NCI-H748 (cell line): ENCODE measurements around the gene RMND5A.
A peak's percentile ranks its signal among the peaks of the same experiment; 100 is the strongest.

Source experiments
- DNase-seq: peaks from one replicate; lab custom pipeline; 2025; ENCODE audit not compliant: unreplicated experiment; lab: John Stamatoyannopoulos, UW

RMND5A gene

GRCh38 chr2:86790134-86790675, 70.1 kb downstream of the RMND5A start:
- no peak for DNase-seq

GRCh38 chr2:86790676-86791572, 70.8 kb downstream of the RMND5A start, which contains the start of gene CD8A:
Gene CD8A, minus strand, starts transcription at chr2:86790913. Its CDS starts 88 bp downstream, at chr2:86790825.
- DNase-seq, result no peak

GRCh38 chr2:86791573-86791972, 71.5 kb downstream of the RMND5A start:
- DNase-seq, result no peak

DNA sequence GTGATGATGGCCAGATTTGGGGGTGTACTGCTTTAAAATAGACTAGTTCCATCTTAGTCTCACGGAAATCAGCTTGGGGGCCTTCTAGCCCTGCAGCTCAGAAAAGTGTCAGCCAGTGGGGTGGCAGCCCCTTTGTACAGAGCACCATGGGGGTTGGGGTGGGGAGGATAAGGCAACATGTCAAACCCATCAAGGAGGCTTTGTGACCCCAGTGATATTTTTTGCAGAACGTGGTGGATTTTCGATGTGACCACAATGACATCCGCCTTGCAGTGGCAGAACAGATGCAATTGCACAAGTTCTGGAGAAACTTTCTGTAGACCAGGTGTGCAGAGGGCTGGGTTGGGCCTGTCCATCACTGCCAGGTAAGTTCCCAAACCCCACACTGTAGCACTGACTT, 73.7 kb downstream of the RMND5A start:
- no peak for DNase-seq

GRCh38 chr2:86794861-86795260, 74.8 kb downstream of the RMND5A start:
- no peak for DNase-seq

DNA sequence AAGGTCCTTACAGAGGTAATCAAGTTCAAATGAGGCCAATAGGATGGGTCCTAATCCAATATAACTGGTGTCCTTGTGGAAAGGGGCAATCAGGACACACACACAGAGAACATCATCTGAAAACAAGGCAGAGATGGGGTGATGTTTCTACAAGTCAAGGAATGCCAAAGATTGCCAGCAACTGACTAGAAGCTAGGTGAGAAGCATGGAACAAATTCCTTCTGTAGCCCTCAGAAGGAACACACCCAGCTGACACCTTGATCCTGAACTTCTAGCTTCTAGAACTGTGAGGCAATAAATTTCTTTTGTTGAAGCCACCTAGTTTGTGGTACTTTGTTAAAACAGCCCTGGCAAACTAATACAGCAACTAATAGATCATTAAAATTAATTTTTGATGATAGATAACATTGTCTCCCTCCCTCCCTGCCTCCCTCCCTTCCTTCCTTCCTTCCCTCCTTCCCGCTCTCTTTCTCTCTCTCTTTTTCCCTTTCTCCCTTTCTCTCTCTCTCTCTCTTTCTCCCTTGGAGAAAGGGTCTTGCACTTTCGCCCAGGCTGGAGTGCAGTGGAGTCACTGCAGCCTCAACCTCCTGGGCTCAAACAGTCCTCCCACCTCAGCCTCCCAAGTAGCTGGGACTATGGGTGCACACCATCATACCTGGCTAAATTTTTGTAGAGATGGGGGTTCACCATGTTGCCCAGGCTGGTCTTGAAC, 80.9 kb downstream of the RMND5A start:
- no peak for DNase-seq

DNA sequence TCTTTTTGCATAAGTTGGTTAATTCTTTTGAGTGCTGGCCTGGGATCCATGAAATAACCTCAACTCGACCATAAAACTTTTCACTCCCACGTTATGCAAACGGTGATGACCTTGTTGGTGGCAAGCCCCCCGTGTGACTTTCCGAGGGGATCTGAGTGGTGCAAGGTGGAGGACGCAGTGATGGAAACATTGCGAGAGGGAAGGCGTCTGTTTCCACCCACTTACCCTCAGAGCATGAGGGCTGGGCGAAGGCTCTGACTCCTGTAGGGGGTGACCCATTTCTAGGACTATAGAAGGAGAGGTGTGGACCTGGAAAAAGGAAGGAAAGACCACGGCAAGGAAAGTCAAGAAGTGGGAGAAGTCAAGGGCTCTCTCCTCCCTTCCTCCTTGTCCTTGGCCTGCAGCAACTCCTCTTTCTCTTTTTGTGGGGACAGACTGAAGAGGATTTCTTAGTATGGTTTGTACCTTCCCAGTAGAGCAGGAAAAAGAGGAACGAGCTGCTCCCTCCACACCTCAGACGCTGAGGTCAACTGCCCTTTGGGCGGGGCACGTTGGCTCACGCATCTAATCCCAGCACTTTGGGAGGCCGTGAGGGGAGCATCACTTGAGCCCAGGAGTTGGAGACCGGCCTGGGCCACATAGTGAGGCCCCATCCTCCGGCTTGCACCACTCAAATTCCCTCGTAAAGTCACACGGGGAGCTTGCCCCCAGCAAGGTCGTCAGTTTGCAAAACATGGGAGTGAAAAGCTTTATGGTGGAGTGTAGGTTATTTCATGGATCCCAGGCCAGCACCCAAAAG, 86.2 kb downstream of the RMND5A start:
- DNase-seq, result no peak

DNA sequence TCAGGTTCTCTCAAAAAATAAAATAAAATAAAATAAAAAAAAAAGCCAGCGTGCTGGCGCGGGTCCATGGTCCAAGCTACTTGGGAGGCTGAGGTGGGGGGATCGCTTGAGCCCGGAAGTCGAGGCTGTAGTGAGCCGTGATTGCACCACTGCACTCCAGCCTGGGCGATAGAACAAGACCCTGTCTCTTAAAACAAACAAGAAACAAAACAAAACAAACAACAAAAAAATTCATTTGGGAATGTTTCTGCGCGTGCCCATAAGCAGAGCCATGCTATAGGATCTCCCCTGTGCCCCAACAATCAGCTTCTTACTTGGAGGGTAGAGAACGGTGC, 87.0 kb downstream of the RMND5A start:
- no peak for DNase-seq

- DNase-seq, result peak; percentile 92
These were observed 87.6 kb downstream of the RMND5A start for GRCh38 chr2:86807468-86808275.

- peak; percentile 89 for DNase-seq
These were observed 88.4 kb downstream of the RMND5A start for GRCh38 chr2:86808315-86809161.

DNA sequence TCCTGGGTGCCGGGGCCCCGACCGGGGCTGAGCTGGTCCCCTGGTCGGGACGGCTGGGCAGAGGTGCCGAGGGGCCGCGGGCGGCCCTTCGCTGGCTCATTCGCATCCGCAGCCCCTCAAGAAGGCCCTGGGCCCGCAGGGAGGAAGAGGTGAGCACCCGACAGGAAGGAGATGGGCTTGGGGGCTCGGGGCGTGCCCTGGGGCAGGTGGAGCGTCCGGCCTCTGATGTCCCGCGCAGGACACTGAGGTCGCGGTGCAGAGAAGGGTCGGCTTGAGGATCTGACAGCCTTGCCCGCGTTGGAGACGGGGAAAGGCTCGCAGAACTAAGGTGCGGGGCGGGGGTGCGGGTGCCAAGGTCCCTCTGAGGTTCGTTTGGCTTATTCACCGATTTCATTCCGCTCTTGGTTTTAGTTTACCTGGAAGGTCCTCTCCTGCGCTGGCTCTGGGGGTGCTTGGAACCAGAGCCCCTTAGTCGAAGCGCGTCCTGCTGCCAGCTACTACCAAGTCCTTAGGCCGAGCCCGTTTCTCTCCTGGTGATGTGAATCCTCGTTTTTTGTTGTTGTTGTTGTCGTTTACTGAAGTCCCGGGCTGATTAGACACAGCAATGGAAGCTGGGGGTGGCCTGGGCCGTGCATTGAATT, 89.5 kb downstream of the RMND5A start:
- no peak for DNase-seq

DNA sequence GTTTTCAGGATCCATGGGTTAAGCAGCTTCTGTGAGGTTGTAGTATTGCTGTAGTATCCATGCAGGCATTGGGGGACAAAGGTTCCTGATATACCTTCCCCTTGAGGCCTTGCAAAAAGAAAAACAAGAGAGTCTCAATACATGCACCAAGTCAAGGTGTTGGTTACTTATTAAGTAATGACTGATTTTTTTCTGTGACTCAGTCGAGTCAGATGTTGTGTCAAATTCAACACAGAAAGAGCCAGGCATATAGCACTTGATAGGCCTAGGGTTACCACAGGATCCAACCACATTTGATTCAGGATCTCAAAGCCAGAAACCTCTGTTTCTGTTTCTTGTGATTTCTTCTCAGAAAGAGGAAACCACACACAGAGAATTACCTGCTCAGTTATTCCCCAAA, 95.5 kb downstream of the RMND5A start:
- no peak for DNase-seq

GRCh38 chr2:86818114-86818801, 98.2 kb downstream of the RMND5A start:
- DNase-seq, result no peak

GRCh38 chr2:86818957-86819356, 98.9 kb downstream of the RMND5A start:
- no peak for DNase-seq

GRCh38 chr2:86821306-86821705, 101.2 kb downstream of the RMND5A start:
- DNase-seq, result no peak

DNA sequence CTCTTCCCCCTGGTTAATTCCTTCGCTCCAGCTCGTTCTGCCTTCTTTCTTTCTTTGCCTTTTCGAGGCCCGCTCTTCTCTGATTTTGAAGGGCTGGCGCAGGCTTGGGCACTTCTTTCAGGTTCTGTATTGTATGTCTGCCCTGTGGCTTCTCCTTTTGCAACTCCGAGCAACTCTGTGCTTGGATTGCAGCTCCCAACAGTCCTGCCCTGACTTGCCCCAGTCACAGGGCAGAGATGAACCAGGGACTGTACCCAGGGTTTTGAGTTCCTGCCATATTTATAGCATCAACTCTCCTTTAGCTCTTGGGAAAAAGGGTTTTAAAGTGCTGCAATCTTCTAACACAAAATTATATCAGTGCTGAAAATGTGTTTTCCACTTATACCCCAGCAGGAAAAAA, 101.8 kb downstream of the RMND5A start:
- DNase-seq, result no peak

- no peak for DNase-seq
These were observed 102.7 kb downstream of the RMND5A start for GRCh38 chr2:86822668-86823345.
